ENCODE data around the gene RASL11A.

RASL11A gene

DNA sequence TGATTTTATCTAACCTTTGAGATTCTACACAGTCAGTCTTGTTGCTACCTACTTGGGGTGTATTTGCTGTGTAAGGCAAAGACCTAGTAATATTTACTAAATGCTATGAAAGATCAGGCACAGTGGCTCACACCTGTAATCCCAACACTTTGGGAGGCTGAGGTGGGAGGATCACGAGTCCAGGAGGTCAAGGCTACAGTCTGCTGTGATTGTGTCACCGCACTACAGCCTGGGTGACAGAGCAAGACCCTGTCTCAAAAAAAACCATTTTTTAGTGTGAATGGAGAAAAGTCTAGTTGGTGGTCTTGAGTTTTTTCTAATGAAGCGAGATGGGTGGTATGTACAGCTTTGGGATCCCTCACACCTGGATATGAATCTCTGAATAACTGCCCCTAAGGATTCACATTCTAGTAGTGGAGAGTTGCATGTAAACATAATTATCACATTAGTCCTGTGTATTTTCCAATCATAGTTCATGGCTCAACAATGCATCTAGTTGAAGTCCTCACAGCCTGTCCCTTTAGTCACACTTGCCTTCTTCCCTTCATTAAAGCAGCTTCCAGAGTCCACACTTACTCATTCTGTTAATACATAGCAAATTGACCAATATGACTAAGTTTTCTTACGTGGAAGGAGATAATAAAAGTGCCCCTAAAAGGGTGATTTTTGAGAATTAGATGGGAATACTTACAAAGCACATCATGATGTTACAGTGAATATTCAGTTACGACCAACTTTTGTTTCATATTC lies 11.8 kb upstream of the RASL11A start:
- TF ChIP-seq ZFX (IDR thresholded peaks at IDR 0.05) = no peak
- TF ChIP-seq, protein P1, sequence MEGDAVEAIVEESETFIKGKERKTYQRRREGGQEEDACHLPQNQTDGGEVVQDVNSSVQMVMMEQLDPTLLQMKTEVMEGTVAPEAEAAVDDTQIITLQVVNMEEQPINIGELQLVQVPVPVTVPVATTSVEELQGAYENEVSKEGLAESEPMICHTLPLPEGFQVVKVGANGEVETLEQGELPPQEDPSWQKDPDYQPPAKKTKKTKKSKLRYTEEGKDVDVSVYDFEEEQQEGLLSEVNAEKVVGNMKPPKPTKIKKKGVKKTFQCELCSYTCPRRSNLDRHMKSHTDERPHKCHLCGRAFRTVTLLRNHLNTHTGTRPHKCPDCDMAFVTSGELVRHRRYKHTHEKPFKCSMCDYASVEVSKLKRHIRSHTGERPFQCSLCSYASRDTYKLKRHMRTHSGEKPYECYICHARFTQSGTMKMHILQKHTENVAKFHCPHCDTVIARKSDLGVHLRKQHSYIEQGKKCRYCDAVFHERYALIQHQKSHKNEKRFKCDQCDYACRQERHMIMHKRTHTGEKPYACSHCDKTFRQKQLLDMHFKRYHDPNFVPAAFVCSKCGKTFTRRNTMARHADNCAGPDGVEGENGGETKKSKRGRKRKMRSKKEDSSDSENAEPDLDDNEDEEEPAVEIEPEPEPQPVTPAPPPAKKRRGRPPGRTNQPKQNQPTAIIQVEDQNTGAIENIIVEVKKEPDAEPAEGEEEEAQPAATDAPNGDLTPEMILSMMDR (conservative IDR thresholded peaks at IDR 0.05) = no peak
- H3K27ac ChIP-seq = no peak overlapping the region

DNA sequence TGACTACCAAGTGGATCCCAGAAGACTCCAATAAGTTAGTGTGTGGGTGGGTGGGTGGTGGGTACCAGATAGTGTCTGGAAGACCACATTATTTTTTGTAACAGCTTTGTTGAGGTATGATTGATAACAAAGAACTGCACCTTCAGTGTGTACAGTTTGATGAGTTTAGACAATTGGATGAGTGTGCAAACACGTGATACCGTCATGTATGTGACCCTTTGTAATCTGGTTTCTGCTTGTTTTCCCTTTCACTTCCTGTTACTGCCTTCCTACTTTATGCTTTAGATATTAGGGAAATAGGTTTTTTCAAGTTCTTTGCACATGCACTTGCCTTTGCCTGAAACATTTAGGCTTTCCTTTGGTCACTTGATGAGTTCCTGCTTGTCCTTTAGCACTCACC lies 10.8 kb upstream of the RASL11A start:
- TF ChIP-seq, protein P1 (conservative IDR thresholded peaks at IDR 0.05) = no peak
- TF ChIP-seq ZFX (IDR thresholded peaks at IDR 0.05) = no peak
- H3K27ac ChIP-seq = no peak overlapping the region

DNA sequence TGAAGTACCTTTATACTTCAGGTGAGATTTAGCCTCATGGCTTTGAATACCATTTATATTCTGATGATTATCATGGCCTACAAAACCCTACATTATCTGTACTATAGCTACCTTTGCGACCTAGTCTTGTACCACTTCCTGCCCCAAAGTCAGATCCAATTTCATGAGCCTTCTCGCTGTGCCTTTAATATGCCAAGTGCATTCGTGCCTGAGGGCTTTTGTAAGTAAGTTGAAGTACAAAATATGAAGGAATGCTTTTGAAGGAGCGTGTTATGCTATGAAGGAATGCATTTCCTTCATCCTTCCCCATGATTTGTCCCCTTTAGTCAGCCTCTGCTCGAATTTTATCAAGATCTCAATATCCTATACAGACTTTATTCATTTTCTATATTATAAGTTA lies 9.2 kb upstream of the RASL11A start:
- TF ChIP-seq, protein P1 (conservative IDR thresholded peaks at IDR 0.05) = no peak
- no peak for TF ChIP-seq ZFX (IDR thresholded peaks at IDR 0.05)
- no peak overlapping the region for H3K27ac ChIP-seq

DNA sequence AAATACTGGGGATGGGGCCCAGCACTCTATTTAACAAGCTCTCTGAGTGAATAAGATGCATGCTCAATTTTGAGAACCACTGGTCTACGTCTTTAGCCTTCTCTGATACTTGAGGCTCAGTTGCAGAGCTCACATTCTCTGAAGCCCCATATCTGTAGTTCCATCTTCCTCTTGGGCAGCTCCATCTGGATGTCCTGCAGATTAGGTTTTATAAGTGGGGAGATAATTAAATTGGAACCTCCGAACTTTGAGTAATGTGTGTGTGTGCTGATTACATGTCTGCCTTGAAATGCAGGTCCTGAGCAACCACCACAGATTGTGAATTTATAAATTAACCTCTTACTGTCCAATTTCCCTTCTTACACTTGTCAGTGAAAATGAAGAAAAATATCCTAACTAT lies 7.2 kb upstream of the RASL11A start:
- TF ChIP-seq ZFX (IDR thresholded peaks at IDR 0.05) = no peak
- TF ChIP-seq, protein P1 (conservative IDR thresholded peaks at IDR 0.05) = no peak
- H3K27ac ChIP-seq = no peak overlapping the region

DNA sequence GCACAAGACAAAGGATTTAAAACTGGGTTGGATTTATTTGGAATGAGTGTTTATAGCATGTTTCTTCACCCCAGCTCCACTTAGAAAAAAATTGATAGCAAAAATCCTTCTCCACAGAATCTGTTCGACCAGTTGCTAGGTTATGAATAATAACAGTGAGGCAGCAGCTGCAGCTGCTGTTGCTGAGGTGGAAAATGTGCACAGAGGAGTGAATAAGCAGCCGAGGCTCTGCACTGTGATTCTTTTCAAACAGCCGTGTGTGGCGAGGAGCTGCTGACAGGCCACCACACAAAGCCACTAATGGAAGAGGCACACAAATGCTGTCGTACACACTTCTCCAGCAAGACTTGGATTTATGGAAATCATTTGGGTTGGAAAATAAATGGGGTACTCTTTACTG lies 6.4 kb upstream of the RASL11A start:
- no peak overlapping the region for H3K27ac ChIP-seq

DNA sequence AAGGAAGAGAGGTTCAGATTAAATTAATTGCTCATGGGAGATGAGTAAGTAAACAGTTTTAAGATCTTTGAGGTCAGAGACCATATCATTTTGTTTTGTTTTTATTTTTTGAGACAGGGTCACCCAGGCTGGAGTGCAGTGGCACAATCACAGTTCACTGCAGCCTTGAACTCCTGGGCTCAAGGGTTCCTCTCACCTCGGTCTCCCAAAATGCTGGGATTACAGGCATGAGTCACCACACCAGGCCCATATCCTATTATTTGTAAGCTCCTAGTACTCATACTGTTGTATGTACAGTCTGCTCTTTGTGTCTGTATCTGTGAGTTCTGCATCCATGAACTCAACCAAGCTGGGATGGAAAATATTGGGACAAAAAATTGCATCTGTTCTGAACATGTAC lies 6.0 kb upstream of the RASL11A start:
- H3K27ac ChIP-seq = no peak overlapping the region
- TF ChIP-seq, protein P1 (conservative IDR thresholded peaks at IDR 0.05) = no peak
- TF ChIP-seq ZFX (IDR thresholded peaks at IDR 0.05) = no peak

More for the DNA sequence above, 6.4 kb upstream of the RASL11A start:
- no peak for TF ChIP-seq ZFX (IDR thresholded peaks at IDR 0.05)
- TF ChIP-seq, protein P1 (conservative IDR thresholded peaks at IDR 0.05) = no peak

DNA sequence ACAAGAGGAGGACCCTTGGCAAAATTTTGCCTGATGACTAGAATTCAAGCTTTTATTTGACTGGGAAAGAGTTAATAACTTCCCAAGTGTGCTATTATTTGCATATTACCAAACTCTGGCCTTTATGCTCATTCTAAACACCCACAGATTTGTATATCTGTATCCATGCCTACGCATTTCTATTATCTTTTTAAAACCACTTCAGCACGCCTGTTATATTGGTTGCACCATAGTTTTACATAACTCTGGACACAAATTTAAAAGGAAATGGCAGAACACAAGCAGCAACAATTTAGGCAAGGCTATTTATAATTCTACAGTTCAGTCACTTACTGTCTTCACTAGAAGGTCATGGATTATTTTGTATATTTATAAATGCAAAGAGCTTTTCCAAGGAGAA lies 3.7 kb upstream of the RASL11A start:
- TF ChIP-seq ZFX (IDR thresholded peaks at IDR 0.05) = no peak
- TF ChIP-seq, protein P1 (conservative IDR thresholded peaks at IDR 0.05) = no peak
- no peak overlapping the region for H3K27ac ChIP-seq
